Measurements from ENCODE around the gene ATP2B2. TPM values are rescaled to one million over a fixed set of nuclear protein-coding genes. Genes with fewer than 3 reads are reported as not detected.
"Not testable (repeated sequence)": the region's sequence is repeated elsewhere in the genome, so short reads cannot be mapped to it uniquely, and the experiment has no call there.

Gene ATP2B2
- total RNA-seq, 1 experiment from 2014 or later = not detected

GRCh38 chr3:10308678-10309077, 196.7 kb downstream of the ATP2B2 start:
- no peak for DNase-seq (ENCODE audit: low read depth in 1 of 2, low spot score in 2 of 2)
- Histone ChIP-seq H3K27ac (no peak overlapping the region), H3K36me3 (peaks cover 92% of the 10 kb centered on the region), H3K9me3 (replicated peaks) (no peaks in the 10 kb centered on the region), H3K4me3 (no peak overlapping the region), H3K27me3 (replicated peaks) (no peaks in the 10 kb centered on the region), H3K4me1 (replicated peaks) (no peaks in the 10 kb centered on the region)

- Histone ChIP-seq H3K36me3 (peaks cover 92% of the 10 kb centered on the region), H3K27me3 (replicated peaks) (no peaks in the 10 kb centered on the region), H3K4me3 (no peak overlapping the region), H3K27ac (no peak overlapping the region), H3K4me1 (replicated peaks) (no peaks in the 10 kb centered on the region), H3K9me3 (replicated peaks) (no peaks in the 10 kb centered on the region)
- DNase-seq (ENCODE audit: low read depth in 1 of 2, low spot score in 2 of 2) = no peak
Observed at GRCh38 chr3:10306156-10306555, 199.2 kb downstream of the ATP2B2 start.

GRCh38 chr3:10305331-10305902, 200.0 kb downstream of the ATP2B2 start:
- Histone ChIP-seq H3K4me1 (replicated peaks) (no peaks in the 10 kb centered on the region), H3K9me3 (replicated peaks) (no peaks in the 10 kb centered on the region), H3K27me3 (replicated peaks) (no peaks in the 10 kb centered on the region), H3K27ac (no peak overlapping the region), H3K4me3 (no peak overlapping the region), H3K36me3 (peaks cover 94% of the 10 kb centered on the region)
- DNase-seq (ENCODE audit: low read depth in 1 of 2, low spot score in 2 of 2) = no peak

- H3K36me3 ChIP-seq = peaks cover 94% of the 10 kb centered on the region
- no peaks in the 10 kb centered on the region for H3K27me3 ChIP-seq (replicated peaks)
- no peaks in the 10 kb centered on the region for H3K9me3 ChIP-seq (replicated peaks)
- no peak overlapping the region for H3K27ac ChIP-seq
- H3K4me1 ChIP-seq (replicated peaks) = no peaks in the 10 kb centered on the region
- H3K4me3 ChIP-seq = no peak overlapping the region
- no peak for DNase-seq (ENCODE audit: low read depth in 1 of 2, low spot score in 2 of 2)
Observed at GRCh38 chr3:10304905-10305304, 200.5 kb downstream of the ATP2B2 start.

- Histone ChIP-seq H3K4me1 (replicated peaks) (no peaks in the 10 kb centered on the region), H3K4me3 (no peak overlapping the region), H3K9me3 (replicated peaks) (no peaks in the 10 kb centered on the region), H3K27ac (no peak overlapping the region), H3K36me3 (peaks cover 95% of the 10 kb centered on the region), H3K27me3 (replicated peaks) (no peaks in the 10 kb centered on the region)
- no peak for DNase-seq (ENCODE audit: low read depth in 1 of 2, low spot score in 2 of 2)
Observed at GRCh38 chr3:10303785-10304184, 201.6 kb downstream of the ATP2B2 start.

- Histone ChIP-seq H3K9me3 (replicated peaks) (no peaks in the 10 kb centered on the region), H3K36me3 (peaks cover 92% of the 10 kb centered on the region), H3K4me1 (replicated peaks) (no peaks in the 10 kb centered on the region), H3K4me3 (no peak overlapping the region), H3K27me3 (replicated peaks) (no peaks in the 10 kb centered on the region), H3K27ac (no peak overlapping the region)
- no peak for DNase-seq (ENCODE audit: low read depth in 1 of 2, low spot score in 2 of 2)
Observed at GRCh38 chr3:10303105-10303504, 202.3 kb downstream of the ATP2B2 start.

GRCh38 chr3:10300087-10300486, 205.3 kb downstream of the ATP2B2 start:
- no peak overlapping the region for H3K27ac ChIP-seq
- no peak for DNase-seq (ENCODE audit: low read depth in 1 of 2, low spot score in 2 of 2)
- no peaks in the 10 kb centered on the region for H3K27me3 ChIP-seq (replicated peaks)
- H3K9me3 ChIP-seq (replicated peaks) = no peaks in the 10 kb centered on the region
- H3K4me1 ChIP-seq (replicated peaks) = no peaks in the 10 kb centered on the region
- H3K4me3 ChIP-seq = no peak overlapping the region
- peaks cover 63% of the 10 kb centered on the region for H3K36me3 ChIP-seq

- Histone ChIP-seq H3K4me1 (replicated peaks) (no peaks in the 10 kb centered on the region), H3K9me3 (replicated peaks) (no peaks in the 10 kb centered on the region), H3K27me3 (replicated peaks) (no peaks in the 10 kb centered on the region), H3K4me3 (no peak overlapping the region), H3K27ac (no peak overlapping the region), H3K36me3 (peaks cover 59% of the 10 kb centered on the region)
- no peak for DNase-seq (ENCODE audit: low read depth in 1 of 2, low spot score in 2 of 2)
Observed at GRCh38 chr3:10299679-10300078, 205.7 kb downstream of the ATP2B2 start.

- Histone ChIP-seq H3K27ac (no peak overlapping the region), H3K36me3 (peaks cover 54% of the 10 kb centered on the region), H3K27me3 (replicated peaks) (no peaks in the 10 kb centered on the region), H3K4me1 (replicated peaks) (no peaks in the 10 kb centered on the region), H3K4me3 (no peak overlapping the region), H3K9me3 (replicated peaks) (no peaks in the 10 kb centered on the region)
- no peak for DNase-seq (ENCODE audit: low read depth in 1 of 2, low spot score in 2 of 2)
Observed at GRCh38 chr3:10299175-10299574, 206.2 kb downstream of the ATP2B2 start.

- not testable (repeated sequence) for H3K9me3 ChIP-seq (replicated peaks); H3K4me1 ChIP-seq (replicated peaks); DNase-seq (ENCODE audit: low read depth in 1 of 2, low spot score in 2 of 2); H3K27ac ChIP-seq; H3K4me3 ChIP-seq; H3K27me3 ChIP-seq (replicated peaks)
- H3K36me3 ChIP-seq = peaks cover 43% of the 10 kb centered on the region
Observed at GRCh38 chr3:10298064-10298463, 207.3 kb downstream of the ATP2B2 start.

- peaks cover 6% of the 10 kb centered on the region for H3K36me3 ChIP-seq
- H3K27me3 ChIP-seq (replicated peaks) = no peaks in the 10 kb centered on the region
- H3K4me3 ChIP-seq = no peak overlapping the region
- no peak for DNase-seq (ENCODE audit: low read depth in 1 of 2, low spot score in 2 of 2)
- H3K9me3 ChIP-seq (replicated peaks) = no peaks in the 10 kb centered on the region
- no peaks in the 10 kb centered on the region for H3K4me1 ChIP-seq (replicated peaks)
- no peak overlapping the region for H3K27ac ChIP-seq
Observed at GRCh38 chr3:10294030-10294586, 211.3 kb downstream of the ATP2B2 start.

GRCh38 chr3:10292505-10293419, 212.6 kb downstream of the ATP2B2 start, which contains the start of gene GHRL:
Gene GHRL, minus strand, starts transcription at chr3:10292947. Its CDS starts 2,767 bp downstream, at chr3:10290180.
- H3K27ac ChIP-seq = no peak within 1 kb of the TSS
- no peak for DNase-seq (ENCODE audit: low read depth in 1 of 2, low spot score in 2 of 2)
- H3K4me1 ChIP-seq (replicated peaks) = no peaks in the 10 kb centered on the region
- H3K9me3 ChIP-seq (replicated peaks) = no peaks in the 10 kb centered on the region
- peaks cover 10% of the 10 kb centered on the region for H3K36me3 ChIP-seq
- no peak within 1 kb of the TSS for H3K4me3 ChIP-seq
- no peaks in the 10 kb centered on the region for H3K27me3 ChIP-seq (replicated peaks)

- no peak overlapping the region for H3K4me3 ChIP-seq
- H3K36me3 ChIP-seq = peaks cover 16% of the 10 kb centered on the region
- H3K4me1 ChIP-seq (replicated peaks) = no peaks in the 10 kb centered on the region
- DNase-seq (ENCODE audit: low read depth in 1 of 2, low spot score in 2 of 2) = no peak
- no peak overlapping the region for H3K27ac ChIP-seq
- H3K27me3 ChIP-seq (replicated peaks) = no peaks in the 10 kb centered on the region
- no peaks in the 10 kb centered on the region for H3K9me3 ChIP-seq (replicated peaks)
Observed at GRCh38 chr3:10291641-10292040, 213.7 kb downstream of the ATP2B2 start.

Measured in SJSA1 (cell line).